Fibroblast of lung (primary cell): ENCODE measurements around the gene DNAH3. TPM values are rescaled to one million over a fixed set of nuclear protein-coding genes. Genes with fewer than 3 reads are reported as not detected.
A peak's percentile ranks its signal among the peaks of the same experiment; 100 is the strongest.

Experiments
- DNase-seq, 2 donors: peaks; one replicate each; pipeline versions ENCODE4 v3.0.0 to v3.0.0-alpha.2; 2010; ENCODE audit warnings: low read depth in 2 of 2
- H2AFZ ChIP-seq: 2 replicates; pipeline ENCODE4 v1.5.1; 2012; ENCODE audit warnings: low read length, control low read depth, inconsistent platforms
- H3K27ac ChIP-seq: 2 replicates; pipeline ENCODE4 v1.5.1; 2011; ENCODE audit warnings: low read length, control low read depth; ENCODE audit not compliant: insufficient read depth
- H3K27me3 ChIP-seq: 2 replicates; pipeline ENCODE4 v1.5.1; 2011; ENCODE audit warnings: mild to moderate bottlenecking, low read length; ENCODE audit not compliant: control insufficient read depth, insufficient read depth
- H3K36me3 ChIP-seq: 2 replicates; pipeline ENCODE4 v1.5.1; 2011; ENCODE audit warnings: low read length; ENCODE audit not compliant: control insufficient read depth, insufficient read depth
- H3K4me1 ChIP-seq: 2 replicates; pipeline ENCODE4 v1.5.1; 2011; ENCODE audit warnings: low read length; ENCODE audit not compliant: control insufficient read depth, insufficient read depth; ENCODE audit errors: extremely low read depth
- H3K4me2 ChIP-seq: 2 replicates; pipeline ENCODE4 v1.5.1; 2011; ENCODE audit warnings: low read length, control low read depth; ENCODE audit not compliant: insufficient read depth; ENCODE audit errors: extremely low read depth
- H3K4me3 ChIP-seq, 4 experiments: fragments of 200-600 bp in 1 of 4; sonication (generic) in 1 of 4; replicated peaks in 1 of 4; 2 replicates each; pipeline ENCODE4 v1.5.1; 2011 to 2016; ENCODE audit warnings: low read length in 4 of 4, low read depth in 3 of 4, mild to moderate bottlenecking in 3 of 4, control low read depth in 2 of 4, inconsistent platforms in 1 of 4, mixed read lengths in 1 of 4; ENCODE audit not compliant: insufficient read depth in 1 of 4; ENCODE audit errors: control extremely low read depth in 1 of 4
- H3K79me2 ChIP-seq: 2 replicates; pipeline ENCODE4 v1.5.1; 2012; ENCODE audit warnings: mild to moderate bottlenecking, low read length, inconsistent platforms; ENCODE audit not compliant: control insufficient read depth, insufficient read depth
- H3K9ac ChIP-seq: 2 replicates; pipeline ENCODE4 v1.5.1; 2011; ENCODE audit warnings: mild to moderate bottlenecking, low read length, control low read depth; ENCODE audit not compliant: insufficient read depth
- H3K9me3 ChIP-seq: 2 replicates; pipeline ENCODE4 v1.5.1; 2012; ENCODE audit warnings: low read depth, low read length; ENCODE audit not compliant: control insufficient read depth, insufficient read depth
- H4K20me1 ChIP-seq: 2 replicates; pipeline ENCODE4 v1.5.1; 2011; ENCODE audit warnings: low read length; ENCODE audit not compliant: control insufficient read depth, insufficient read depth; ENCODE audit errors: extremely low read depth
- CTCF ChIP-seq, 2 donors: IDR thresholded peaks in 1 of 2; conservative IDR thresholded peaks in 1 of 2; 1 replicate in 1 of 2; 2 replicates in 1 of 2; pipeline ENCODE4 v1.5.1; 2011 to 2012; ENCODE audit warnings: low read length in 2 of 2, control low read depth in 1 of 2, inconsistent platforms in 1 of 2, low read depth in 1 of 2, mild to moderate bottlenecking in 1 of 2
- EZH2 ChIP-seq: IDR thresholded peaks from 2 replicates; pipeline ENCODE4 v1.5.1; 2012; ENCODE audit warnings: low read length, control low read depth, mild to moderate bottlenecking; ENCODE audit errors: missing control alignments
- polyA plus RNA-seq, 2 donors: library from polyadenylated mRNA; depleted of rRNA in 1 of 2; stranded (reverse) in 1 of 2; unstranded in 1 of 2; fragments of >200 nt; gene quantifications; 2 replicates each; pipeline ENCODE4 v1.2.1, GENCODE V29; 2011 to 2012; ENCODE audit warnings: missing spikeins in 1 of 2
- total RNA-seq: library from RNA; depleted of rRNA; stranded (reverse); fragments of >200 nt; gene quantifications from 2 replicates; pipeline ENCODE4 v1.2.1, GENCODE V29; 2014

DNAH3 gene
- total and polyA plus RNA-seq, 2 donors (not counting 1 experiment from before 2014, with no cell fraction given): not detected

GRCh38 chr16:21162661-21163151 lies 12.1 kb upstream of the DNAH3 start:
- Histone ChIP-seq H3K4me3 (no peak overlapping the region), H3K27ac (no peak overlapping the region), H3K27me3 (no peaks in the 10 kb centered on the region), H3K9ac (no peak overlapping the region), H2AFZ (no peak overlapping the region), H3K36me3 (peaks cover 4% of the 10 kb centered on the region), H3K9me3 (no peaks in the 10 kb centered on the region), H3K4me2 (peak overlapping the region; percentile 11), H3K79me2 (no peaks in the 10 kb centered on the region), H3K4me1 (peaks cover 13% of the 10 kb centered on the region), H4K20me1 (no peaks in the 10 kb centered on the region)
- TF ChIP-seq CTCF (conservative IDR thresholded peaks at IDR 0.05 in 1 of 2, IDR thresholded peaks at IDR 0.05 in 1 of 2; ENCODE audit: low read depth in 1 of 2, low read length in 2 of 2) (no peak), EZH2 (no peak)
- DNase-seq: peak in 1 of 2 donors; percentile 65

- no peaks in the 10 kb centered on the region for H3K36me3 ChIP-seq
- no peaks in the 10 kb centered on the region for H4K20me1 ChIP-seq
- TF ChIP-seq EZH2 (no peak), CTCF (conservative IDR thresholded peaks at IDR 0.05 in 1 of 2, IDR thresholded peaks at IDR 0.05 in 1 of 2; ENCODE audit: low read depth in 1 of 2, low read length in 2 of 2) (no peak)
- H3K79me2 ChIP-seq: no peaks in the 10 kb centered on the region
- H3K27ac ChIP-seq: no peak overlapping the region
- no peak overlapping the region for H3K4me2 ChIP-seq
- H3K4me3 ChIP-seq: no peak overlapping the region
- H3K4me1 ChIP-seq: peaks cover 17% of the 10 kb centered on the region
- DNase-seq: no peak
- H3K9me3 ChIP-seq: no peaks in the 10 kb centered on the region
- no peak overlapping the region for H2AFZ ChIP-seq
- H3K9ac ChIP-seq: no peak overlapping the region
- no peaks in the 10 kb centered on the region for H3K27me3 ChIP-seq
Observed at GRCh38 chr16:21161211-21161610, 10.6 kb upstream of the DNAH3 start.

GRCh38 chr16:21160276-21160675 lies 9.6 kb upstream of the DNAH3 start:
- no peak for DNase-seq
- Histone ChIP-seq H3K4me1 (peaks cover 17% of the 10 kb centered on the region), H3K27me3 (no peaks in the 10 kb centered on the region), H2AFZ (no peak overlapping the region), H3K4me3 (peak overlapping the region in 1 of 4 experiments; percentile 82), H3K9me3 (no peaks in the 10 kb centered on the region), H3K36me3 (no peaks in the 10 kb centered on the region), H4K20me1 (no peaks in the 10 kb centered on the region), H3K4me2 (no peak overlapping the region), H3K79me2 (no peaks in the 10 kb centered on the region), H3K9ac (no peak overlapping the region), H3K27ac (no peak overlapping the region)
- TF ChIP-seq EZH2 (no peak), CTCF (conservative IDR thresholded peaks at IDR 0.05 in 1 of 2, IDR thresholded peaks at IDR 0.05 in 1 of 2; ENCODE audit: low read depth in 1 of 2, low read length in 2 of 2) (no peak)
